H9 (cell line): ENCODE measurements around the gene THBS2. TPM values are rescaled to one million over a fixed set of nuclear protein-coding genes. Genes with fewer than 3 reads are reported as not detected.

Experiments used
- DNase-seq: peaks from one replicate; pipeline ENCODE4 v3.0.0-alpha.2; 2017
- H2AFZ ChIP-seq: one replicate; pipeline ENCODE4 v1.6.1; 2013; ENCODE audit warnings: mild to moderate bottlenecking, low read length, control low read depth, moderate library complexity
- H2AK5ac ChIP-seq: 2 replicates; pipeline ENCODE4 v1.6.1; 2013; ENCODE audit warnings: low read length, control low read depth, mixed read lengths; ENCODE audit not compliant: insufficient read length
- H2BK120ac ChIP-seq: one replicate; pipeline ENCODE4 v1.6.1; 2013; ENCODE audit warnings: low read depth, mild to moderate bottlenecking, low read length, control low read depth, inconsistent platforms; ENCODE audit not compliant: poor library complexity, severe bottlenecking
- H2BK12ac ChIP-seq: 2 replicates; pipeline ENCODE4 v1.6.1; 2013; ENCODE audit warnings: low read length, control low read depth, mixed read lengths, low read depth; ENCODE audit not compliant: insufficient read length
- H2BK15ac ChIP-seq: 2 replicates; pipeline ENCODE4 v1.6.1; 2013; ENCODE audit warnings: low read depth, low read length, control low read depth
- H2BK20ac ChIP-seq: one replicate; pipeline ENCODE4 v1.6.1; 2013; ENCODE audit warnings: low read depth, mild to moderate bottlenecking, low read length, control low read depth, inconsistent platforms; ENCODE audit not compliant: poor library complexity, severe bottlenecking
- H2BK5ac ChIP-seq: 2 replicates; pipeline ENCODE4 v1.6.1; 2013; ENCODE audit warnings: low read length, control low read depth, mixed read lengths; ENCODE audit not compliant: insufficient read length
- H3K14ac ChIP-seq: 2 replicates; pipeline ENCODE4 v1.6.1; 2013; ENCODE audit warnings: low read length, control low read depth; ENCODE audit not compliant: insufficient read depth
- H3K18ac ChIP-seq: 2 replicates; pipeline ENCODE4 v1.6.1; 2013; ENCODE audit warnings: low read depth, mild to moderate bottlenecking, mixed read lengths, low read length, control low read depth; ENCODE audit not compliant: insufficient read length
- H3K23ac ChIP-seq: 2 replicates; pipeline ENCODE4 v1.6.1; 2013; ENCODE audit warnings: low read length, control low read depth, mixed read lengths, low read depth; ENCODE audit not compliant: insufficient read length
- H3K23me2 ChIP-seq: 2 replicates; pipeline ENCODE4 v1.6.1; 2013; ENCODE audit warnings: low read depth, mild to moderate bottlenecking, mixed read lengths, low read length, control low read depth; ENCODE audit not compliant: insufficient read length, poor library complexity, severe bottlenecking
- H3K27ac ChIP-seq: 2 replicates; pipeline ENCODE4 v1.5.1; 2013; ENCODE audit warnings: low read length, control low read depth, mixed read lengths, low read depth; ENCODE audit not compliant: insufficient read length
- H3K27me3 ChIP-seq: 2 replicates; pipeline ENCODE4 v1.6.1; 2013; ENCODE audit warnings: low read length, control low read depth, inconsistent platforms; ENCODE audit not compliant: insufficient read depth
- H3K4ac ChIP-seq: 2 replicates; pipeline ENCODE4 v1.6.1; 2013; ENCODE audit warnings: low read depth, mild to moderate bottlenecking, control low read depth, inconsistent platforms, low read length, moderate library complexity
- H3K4me1 ChIP-seq: 2 replicates; pipeline ENCODE4 v1.6.1; 2013; ENCODE audit warnings: low read length, control low read depth, inconsistent platforms; ENCODE audit not compliant: insufficient read depth
- H3K4me2 ChIP-seq: 2 replicates; pipeline ENCODE4 v1.6.1; 2013; ENCODE audit warnings: low read length, control low read depth, mixed read lengths; ENCODE audit not compliant: insufficient read length, insufficient read depth
- H3K56ac ChIP-seq: 2 replicates; pipeline ENCODE4 v1.6.1; 2013; ENCODE audit warnings: low read depth, mild to moderate bottlenecking, mixed read lengths, low read length, control low read depth; ENCODE audit not compliant: insufficient read length
- H3K79me1 ChIP-seq: 2 replicates; pipeline ENCODE4 v1.6.1; 2013; ENCODE audit warnings: low read depth, mild to moderate bottlenecking, moderate library complexity, low read length, control low read depth, inconsistent platforms; ENCODE audit not compliant: insufficient read depth, poor library complexity, severe bottlenecking
- H3K79me2 ChIP-seq: 2 replicates; pipeline ENCODE4 v1.6.1; 2013; ENCODE audit warnings: low read length, control low read depth, inconsistent platforms; ENCODE audit not compliant: insufficient read depth
- H3K9ac ChIP-seq: 2 replicates; pipeline ENCODE4 v1.6.1; 2013; ENCODE audit warnings: low read length, control low read depth, mixed read lengths; ENCODE audit not compliant: insufficient read length; ENCODE audit errors: extremely low read depth
- H3K9me3 ChIP-seq: one replicate; pipeline ENCODE4 v1.6.1; 2013; ENCODE audit warnings: low read depth, low read length, inconsistent platforms; ENCODE audit not compliant: control insufficient read depth
- H3T11ph ChIP-seq: one replicate; pipeline ENCODE4 v1.6.1; 2013; ENCODE audit warnings: mild to moderate bottlenecking, low read length, control low read depth, inconsistent platforms
- H4K20me1 ChIP-seq: one replicate; pipeline ENCODE4 v1.6.1; 2013; ENCODE audit not compliant: control insufficient read depth, insufficient read length, insufficient read depth
- H4K5ac ChIP-seq: 2 replicates; pipeline ENCODE4 v1.6.1; 2013; ENCODE audit warnings: low read depth, mild to moderate bottlenecking, mixed read lengths, low read length, control low read depth; ENCODE audit not compliant: insufficient read length
- H4K8ac ChIP-seq: replicated peaks from 2 replicates; pipeline ENCODE4 v1.6.1; 2013; ENCODE audit warnings: low read length, control low read depth, mixed read lengths, low read depth; ENCODE audit not compliant: insufficient read length
- H4K91ac ChIP-seq: 2 replicates; pipeline ENCODE4 v1.6.1; 2013; ENCODE audit warnings: low read depth, mild to moderate bottlenecking, moderate library complexity, mixed read lengths, low read length, control low read depth; ENCODE audit not compliant: insufficient read length
- H3K27ac Mint-ChIP-seq, 3 experiments: 2 replicates in 2 of 3; 3 replicates in 1 of 3; pipeline ENCODE4 v1.8.0; 2020 to 2021; ENCODE audit warnings: mixed read lengths in 3 of 3, mild to moderate bottlenecking in 1 of 3, moderate library complexity in 1 of 3
- H3K27me3 Mint-ChIP-seq: 2 replicates; pipeline ENCODE4 v1.8.0; 2021; ENCODE audit warnings: low read depth, mild to moderate bottlenecking, moderate library complexity, mixed read lengths
- H3K36me3 Mint-ChIP-seq, 3 experiments: 2 replicates in 2 of 3; 3 replicates in 1 of 3; pipeline ENCODE4 v1.8.0; 2020 to 2021; ENCODE audit warnings: low read depth in 3 of 3, mixed read lengths in 3 of 3; ENCODE audit not compliant: insufficient read depth in 1 of 3
- H3K4me1 Mint-ChIP-seq, 2 experiments: 2 replicates each; pipeline ENCODE4 v1.8.0; 2020; ENCODE audit warnings: mixed read lengths in 2 of 2
- H3K4me3 Mint-ChIP-seq, 2 experiments: 2 replicates in 1 of 2; 3 replicates in 1 of 2; pipeline ENCODE4 v1.8.0; 2020 to 2021; ENCODE audit warnings: mild to moderate bottlenecking in 2 of 2, mixed read lengths in 2 of 2, moderate library complexity in 1 of 2
- H3K9me3 Mint-ChIP-seq, 2 experiments: 2 replicates in 1 of 2; 3 replicates in 1 of 2; pipeline ENCODE4 v1.8.0; 2020; ENCODE audit warnings: mild to moderate bottlenecking in 2 of 2, mixed read lengths in 2 of 2, moderate library complexity in 1 of 2
- CTCF ChIP-seq: fragments of 200-600 bp; sonication (generic); conservative IDR thresholded peaks from 3 replicates; pipeline ENCODE4 v1.8.0; 2021; ENCODE audit warnings: antibody characterized with exemption, mild to moderate bottlenecking
- WGBS: extraction: QIAGEN DNeasy Blood & Tissue Kit; methylation state at CpG from one replicate; pipeline ENCODE4 v1.1.7; 2013; ENCODE audit warnings: missing lambda C conversion rate, low lambda C conversion rate, mixed read lengths; ENCODE audit not compliant: insufficient read length; ENCODE audit errors: extremely low coverage; 5-methylcytosine and 5-hydroxymethylcytosine counted together
- total RNA-seq: library from RNA; stranded (reverse); gene quantifications from 2 replicates; pipeline ENCODE4 v1.2.1, GENCODE V29; 2021

Gene THBS2
- total RNA-seq, 1 experiment from 2014 or later = 14.7 TPM

GRCh38 chr6:169189686-169190085, 64.0 kb downstream of the THBS2 start:
- Histone ChIP-seq H3K18ac (no peak overlapping the region), H2BK5ac (no peak overlapping the region), H3K79me2 (no peaks in the 10 kb centered on the region), H3K4me2 (no peak overlapping the region), H4K91ac (no peak overlapping the region), H4K8ac (no peak overlapping the region), H3K9me3 (no peaks in the 10 kb centered on the region), H3K56ac (no peak overlapping the region), H3K9ac (no peak overlapping the region), H2BK12ac (no peak overlapping the region), H2AFZ (no peak overlapping the region), H2BK20ac (no peak overlapping the region), H3T11ph (no peak overlapping the region), H2AK5ac (no peak overlapping the region), H3K4ac (no peak overlapping the region), H3K4me1 (no peaks in the 10 kb centered on the region), H2BK15ac (no peak overlapping the region), H3K79me1 (no peaks in the 10 kb centered on the region), H3K23me2 (no peaks in the 10 kb centered on the region), H3K14ac (no peak overlapping the region), H3K27me3 (no peaks in the 10 kb centered on the region), H2BK120ac (no peak overlapping the region), H4K20me1 (no peaks in the 10 kb centered on the region), H4K5ac (no peak overlapping the region), H3K23ac (no peak overlapping the region), H3K27ac (no peak overlapping the region)
- Mint-ChIP-seq H3K36me3 (peaks cover 0 to 11% (median 0%) of the 10 kb centered on the region in 3 experiments; a peak in 3 of 7 replicates), H3K4me1 (peaks cover 3 to 6% of the 10 kb centered on the region in 2 experiments; a peak in 2 of 4 replicates), H3K9me3 (peaks cover 4 to 8% of the 10 kb centered on the region in 2 experiments; a peak in 3 of 5 replicates), H3K27ac (0 out of 7 replicates have a peak overlapping the region, but pooled peaks of 1 of the 3 experiments have one; percentile 46), H3K4me3 (no peak overlapping the region), H3K27me3 (peaks cover 5% of the 10 kb centered on the region)
- no peak for DNase-seq
- WGBS = no CpG with 5 or more reads among the region's 8 CpGs
- TF ChIP-seq CTCF = no peak
